ENCODE measurements around the gene CCNL1. TPM values are rescaled to one million over a fixed set of nuclear protein-coding genes. Genes with fewer than 3 reads are reported as not detected.
"Not testable (repeated sequence)": the region's sequence is repeated elsewhere in the genome, so short reads cannot be mapped to it uniquely, and the experiment has no call there.

The CCNL1 gene
- total and polyA plus RNA-seq, 2 of the 8 experiments (the other 6 are each of a cell fraction or from before 2014, with no cell fraction given), result 64.5 to 68.6 TPM

DNA sequence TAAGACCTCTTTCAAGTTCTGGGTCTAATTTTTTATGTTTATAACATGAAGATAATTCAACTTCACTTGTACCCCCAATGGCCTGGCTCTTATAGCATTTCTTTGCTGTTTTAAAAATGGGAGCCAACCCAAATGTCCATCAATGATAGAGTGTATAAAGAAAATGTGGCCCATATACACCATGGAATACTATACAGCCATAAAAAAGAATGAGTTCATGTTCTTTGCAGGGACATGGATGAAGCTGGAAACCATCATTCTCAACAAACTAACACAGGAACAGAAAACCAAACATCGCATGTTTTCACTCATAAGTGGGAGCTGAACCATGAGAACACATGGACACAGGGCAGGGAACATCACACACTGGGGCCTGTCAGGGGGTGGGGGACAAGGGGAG lies 57.4 kb downstream of the CCNL1 start:
- H3K23me2 ChIP-seq (ENCODE audit: low read depth, low read length); H3K79me2 ChIP-seq (ENCODE audit: control insufficient read depth in 1 of 2, insufficient read depth in 2 of 2, low read length in 2 of 2); H3K4me2 ChIP-seq (ENCODE audit: insufficient read depth in 1 of 2, low read depth in 2 of 2, low read length in 2 of 2); H3K36me3 ChIP-seq (ENCODE audit: control insufficient read depth in 2 of 4, insufficient read depth in 4 of 4, low read length in 3 of 4); H2BK120ac ChIP-seq (replicated peaks; ENCODE audit: low read depth, low read length); H3K9ac ChIP-seq (replicated peaks in 1 of 4; ENCODE audit: extremely low read depth in 1 of 4, low read depth in 3 of 4, low read length in 3 of 4); H4K8ac ChIP-seq (ENCODE audit: extremely low read depth, insufficient read depth, low read length); H3K9me3 ChIP-seq (ENCODE audit: insufficient read depth in 2 of 2, low read depth in 1 of 2, low read length in 1 of 2); H3K4me3 ChIP-seq (ENCODE audit: extremely low read depth in 1 of 4, insufficient read depth in 2 of 4, low read depth in 3 of 4, low read length in 4 of 4); H2BK5ac ChIP-seq (ENCODE audit: low read depth, low read length); H2BK15ac ChIP-seq (ENCODE audit: low read length); H2AK5ac ChIP-seq (ENCODE audit: low read depth, low read length); H3K27me3 ChIP-seq (replicated peaks in 1 of 4; ENCODE audit: control insufficient read depth in 3 of 4, extremely low read depth in 1 of 4, insufficient read depth in 3 of 4, low read length in 3 of 4); H3K18ac ChIP-seq (ENCODE audit: extremely low read depth, low read length); H3K56ac ChIP-seq (replicated peaks; ENCODE audit: insufficient read length, low read depth, low read length); H4K20me1 ChIP-seq (replicated peaks in 1 of 2; ENCODE audit: control insufficient read depth in 1 of 2, insufficient read depth in 2 of 2, low read length in 2 of 2); H3K4me1 ChIP-seq (replicated peaks in 1 of 4; ENCODE audit: control insufficient read depth in 3 of 4, insufficient read depth in 4 of 4, low read length in 3 of 4); H4K91ac ChIP-seq (replicated peaks; ENCODE audit: insufficient read length, low read length); DNase-seq (ENCODE audit: low read depth in 1 of 2, low spot score in 2 of 2); H2AFZ ChIP-seq (ENCODE audit: low read length); H3K79me1 ChIP-seq (ENCODE audit: low read depth, low read length); H3K27ac ChIP-seq (ENCODE audit: low read depth, low read length); H3K4ac ChIP-seq (replicated peaks; ENCODE audit: insufficient read length, low read depth, low read length); H2BK20ac ChIP-seq (ENCODE audit: low read length); H2BK12ac ChIP-seq (ENCODE audit: low read depth, low read length); FAIRE-seq; H4K5ac ChIP-seq (ENCODE audit: insufficient read length, low read depth, low read length); H3K23ac ChIP-seq (ENCODE audit: insufficient read length); H3K14ac ChIP-seq (ENCODE audit: insufficient read length): not testable (repeated sequence)
- ChIA-PET POLR2A (ENCODE audit: partially characterized antibody) (interaction anchor here (1.1 kb wide), 1 partner anchor 11 kb away, joined by 5 read pairs; no protein-coding TSS in a partner anchor), CTCF (ENCODE audit: partially characterized antibody) (interaction anchor here (1.1 to 56.4 kb wide), 5 partner anchors 11 to 27 kb away, joined by 3 to 1014 read pairs (median 6); no protein-coding TSS in a partner anchor)
- whole genome bisulfite sequencing, 2 experiments (ENCODE audit: extremely low coverage in 1 of 2, insufficient coverage in 1 of 2, insufficient read length in 1 of 2, insufficient replicate concordance in 2 of 2, low coverage in 1 of 2, low lambda C conversion rate in 2 of 2, missing lambda C conversion rate in 1 of 2), result 89% methylated on average over 1 of the region's 1 CpG; no CpG with 5 or more reads in 1 of the 2 experiments
